ENCODE results near the gene ACTRT2.

GRCh38 chr1:3021801-3022401, 634 bp downstream of the ACTRT2 start:
- TF ChIP-seq CTCF (IDR thresholded peaks at IDR 0.05; ENCODE audit: low read length) (no peak), EZH2 (optimal IDR thresholded peaks at IDR 0.05; ENCODE audit: low read depth, low read length) (no peak)
